Activated CD4-positive, alpha-beta T cell treated with anti-CD3 and anti-CD28 coated beads, Interleukin-2, amount 10 ng/mL, durations not matched to agents 7 days and 5 days (primary cell): Measurements from ENCODE around the gene BOD1. TPM values are rescaled to one million over a fixed set of nuclear protein-coding genes. Genes with fewer than 3 reads are reported as not detected.

ENCODE experiments used
- CTCF ChIA-PET: fragments of 350-600 bp; sonication (Branson Sonifier 250); formaldehyde crosslinking; loops from one replicate; lab custom pipeline; 2021; ENCODE audit warnings: antibody characterized with exemption; lab: Charles Lee
- POLR2A ChIA-PET: fragments of 350-600 bp; sonication (Branson Sonifier 250); formaldehyde crosslinking; loops from one replicate; lab custom pipeline; 2021; ENCODE audit warnings: antibody characterized with exemption; lab: Charles Lee
- DNase-seq: peaks from one replicate; pipeline ENCODE4 v3.0.0-alpha.2; 2020
- H3K27ac Mint-ChIP-seq: one replicate; pipeline ENCODE4 v1.8.0; 2021; ENCODE audit warnings: mild to moderate bottlenecking, moderate library complexity, mixed read lengths
- H3K27me3 Mint-ChIP-seq: one replicate; pipeline ENCODE4 v1.8.0; 2021; ENCODE audit warnings: mixed read lengths
- H3K36me3 Mint-ChIP-seq: one replicate; pipeline ENCODE4 v1.8.0; 2021; ENCODE audit warnings: low read depth, mixed read lengths
- H3K4me1 Mint-ChIP-seq: one replicate; pipeline ENCODE4 v1.8.0; 2021; ENCODE audit warnings: mixed read lengths
- H3K4me3 Mint-ChIP-seq: one replicate; pipeline ENCODE4 v1.8.0; 2021; ENCODE audit warnings: mild to moderate bottlenecking, moderate library complexity, mixed read lengths
- H3K9me3 Mint-ChIP-seq: one replicate; pipeline ENCODE4 v1.8.0; 2021; ENCODE audit warnings: mixed read lengths
- total RNA-seq, 2 experiments: library from RNA; stranded (reverse); gene quantifications; one replicate each; pipeline ENCODE4 v1.2.3, GENCODE V29; 2021

BOD1 gene
- total RNA-seq, 2 experiments from 2014 or later: 17.7 to 22.6 TPM

DNA sequence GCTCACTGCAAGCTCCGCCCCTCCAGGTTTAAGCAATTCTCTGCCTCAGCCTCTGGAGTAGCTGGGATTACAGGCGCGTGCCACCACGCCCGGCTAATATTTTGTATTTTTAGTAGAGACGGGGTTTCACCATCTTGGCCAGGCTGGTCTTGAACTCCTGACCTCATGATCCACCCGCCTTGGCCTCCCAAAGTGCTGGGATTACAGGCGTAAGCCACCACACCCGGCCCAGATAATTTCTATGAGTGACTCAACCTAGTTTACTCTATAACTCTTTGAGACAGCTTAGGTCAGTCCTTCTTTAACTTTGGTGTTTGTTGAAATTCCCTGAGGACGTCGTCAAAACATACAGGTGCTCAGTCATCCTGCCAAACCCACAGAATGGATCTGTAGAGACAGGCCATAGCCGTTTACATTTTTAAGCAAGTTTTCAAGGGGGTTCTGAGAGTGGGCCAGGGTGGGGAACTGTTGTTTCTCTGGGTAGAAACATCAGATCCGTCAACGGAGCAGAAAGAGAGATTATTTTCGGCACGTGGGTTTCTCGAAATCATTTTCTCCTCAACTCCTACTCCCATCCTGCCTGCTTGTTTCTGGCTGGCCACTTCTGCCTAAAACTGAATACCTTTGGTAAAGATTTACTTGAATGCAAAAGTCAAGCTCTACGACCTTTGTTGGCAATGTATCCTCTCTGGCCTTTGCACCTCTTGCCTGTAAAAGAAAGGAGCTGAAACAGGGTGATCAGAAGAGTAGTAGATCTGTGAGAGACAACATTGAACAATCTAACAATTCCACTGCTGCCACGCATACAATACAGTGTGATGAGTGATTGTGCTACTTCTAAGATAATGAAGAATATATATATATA, 6.0 kb upstream of the BOD1 start:
- no peak overlapping the region for H3K4me3 Mint-ChIP-seq
- ChIA-PET CTCF (interaction anchor here (1.5 kb wide), 1 partner anchor 351 kb away, joined by 3 read pairs; no protein-coding TSS in a partner anchor), POLR2A (no interaction called here)
- no peak overlapping the region for H3K27ac Mint-ChIP-seq
- H3K9me3 Mint-ChIP-seq: no peaks in the 10 kb centered on the region
- no peaks in the 10 kb centered on the region for H3K36me3 Mint-ChIP-seq
- no peak for DNase-seq
- H3K4me1 Mint-ChIP-seq: peaks cover 2% of the 10 kb centered on the region
- H3K27me3 Mint-ChIP-seq: no peaks in the 10 kb centered on the region

DNA sequence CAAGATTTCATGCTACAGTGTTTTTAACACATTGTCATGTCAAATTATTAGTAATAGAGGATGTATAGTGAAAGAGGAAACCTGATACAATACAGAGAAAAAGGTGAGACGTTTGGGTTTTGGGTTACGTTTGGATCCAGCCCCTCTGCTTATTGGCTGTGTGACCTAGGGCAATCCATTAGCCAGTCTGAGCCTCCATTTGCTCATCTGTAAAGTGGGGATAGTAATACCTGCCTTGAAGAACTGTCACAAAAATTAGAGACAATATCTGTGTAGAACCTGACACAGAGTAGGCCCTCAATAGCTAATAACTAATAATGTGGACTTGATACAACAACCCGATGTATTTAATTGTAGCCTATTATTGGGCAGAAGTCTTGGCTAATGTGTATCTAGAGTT, 4.3 kb upstream of the BOD1 start:
- H3K27me3 Mint-ChIP-seq: no peaks in the 10 kb centered on the region
- no peak for DNase-seq
- POLR2A ChIA-PET: no interaction called here
- CTCF ChIA-PET: no interaction called here
- no peaks in the 10 kb centered on the region for H3K36me3 Mint-ChIP-seq
- no peak overlapping the region for H3K27ac Mint-ChIP-seq
- no peaks in the 10 kb centered on the region for H3K9me3 Mint-ChIP-seq
- peaks cover 11% of the 10 kb centered on the region for H3K4me1 Mint-ChIP-seq
- H3K4me3 Mint-ChIP-seq: no peak overlapping the region

DNA sequence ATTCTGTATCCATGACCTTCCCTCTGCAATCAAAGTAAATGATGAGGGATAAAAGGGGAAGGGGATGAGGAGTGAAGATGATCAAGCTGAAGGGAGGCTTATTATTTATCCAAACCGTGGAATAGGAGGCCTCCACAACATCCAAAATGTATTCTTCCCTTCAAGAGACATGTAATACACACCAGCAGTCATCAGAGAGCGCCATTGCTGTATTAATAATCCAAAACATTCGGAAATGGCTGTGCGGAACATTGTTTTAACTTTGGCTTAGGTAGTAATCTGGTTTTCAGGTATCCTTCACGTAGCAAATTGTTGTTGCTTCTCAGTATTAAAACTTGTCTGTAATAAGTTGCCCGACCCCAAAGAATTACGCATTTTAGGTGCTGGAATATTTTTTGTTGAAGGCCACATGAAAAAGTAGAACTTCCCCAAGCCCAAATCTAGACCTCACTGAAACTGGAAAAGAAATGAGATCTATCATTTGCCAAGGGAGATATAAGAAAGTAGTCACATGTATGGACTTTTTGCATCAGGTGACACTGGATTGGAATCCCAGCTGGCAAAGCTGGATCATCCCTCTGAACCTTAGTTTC, 2.6 kb upstream of the BOD1 start:
- Mint-ChIP-seq H3K27me3 (no peaks in the 10 kb centered on the region), H3K4me1 (peaks cover 29% of the 10 kb centered on the region), H3K36me3 (peaks cover 4% of the 10 kb centered on the region), H3K4me3 (no peak overlapping the region), H3K9me3 (no peaks in the 10 kb centered on the region), H3K27ac (no peak overlapping the region)
- ChIA-PET POLR2A (no interaction called here), CTCF (interaction anchor here (2.5 kb wide), 1 partner anchor 355 kb away, joined by 8 read pairs; no protein-coding TSS in a partner anchor)
- DNase-seq: peak; percentile 59

DNA sequence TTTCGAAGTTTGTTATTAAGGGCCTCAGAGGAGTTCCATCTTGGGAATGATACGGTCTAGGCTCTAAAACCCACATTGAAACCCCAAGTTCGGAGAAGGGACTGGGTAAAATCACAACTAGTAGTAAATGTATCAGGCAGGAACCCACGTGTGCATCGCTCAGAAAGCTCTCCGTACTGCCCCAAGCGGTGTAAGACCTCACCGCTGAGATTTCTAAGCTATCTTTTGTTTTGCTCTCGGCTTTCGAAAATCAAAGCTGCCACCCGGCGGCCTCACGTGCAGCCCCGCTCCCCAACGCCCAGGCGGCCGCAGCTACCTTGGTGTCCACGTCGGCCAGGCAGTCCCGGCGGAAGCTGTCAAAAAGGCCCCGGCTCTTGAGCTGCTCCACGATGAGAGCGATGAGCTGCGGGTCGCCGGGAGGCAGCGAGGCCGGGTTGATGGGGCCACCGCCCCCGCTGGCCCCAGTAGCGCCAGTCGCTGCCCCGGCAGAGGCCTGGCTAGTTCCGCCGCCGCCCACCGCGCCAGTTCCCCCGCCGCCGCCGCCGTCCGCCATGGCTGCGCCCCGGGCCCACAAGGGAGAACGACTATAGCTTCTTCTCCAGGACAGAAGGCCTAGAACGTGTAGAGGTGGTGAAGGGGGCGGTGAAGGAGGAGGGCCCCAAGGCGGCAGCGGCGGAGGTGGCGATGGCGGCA, 420 bp downstream of the BOD1 start:
- H3K27me3 Mint-ChIP-seq: no peaks in the 10 kb centered on the region
- DNase-seq: peak; percentile 77
- H3K4me1 Mint-ChIP-seq: peaks cover 42% of the 10 kb centered on the region
- no peaks in the 10 kb centered on the region for H3K9me3 Mint-ChIP-seq
- peaks cover 17% of the 10 kb centered on the region for H3K36me3 Mint-ChIP-seq
- CTCF ChIA-PET: interaction anchor here (0.6 to 2.1 kb wide), 29 partner anchors 8 to 695 kb away, joined by 3 to 8 read pairs (median 4); no protein-coding TSS in a partner anchor
- POLR2A ChIA-PET: interaction anchor here (0.6 to 0.7 kb wide), 2 partner anchors 114 to 289 kb away, joined by 3 to 4 read pairs; no protein-coding TSS in a partner anchor
- peak overlapping the region; percentile 91 for H3K4me3 Mint-ChIP-seq
- peak overlapping the region; percentile 96 for H3K27ac Mint-ChIP-seq

DNA sequence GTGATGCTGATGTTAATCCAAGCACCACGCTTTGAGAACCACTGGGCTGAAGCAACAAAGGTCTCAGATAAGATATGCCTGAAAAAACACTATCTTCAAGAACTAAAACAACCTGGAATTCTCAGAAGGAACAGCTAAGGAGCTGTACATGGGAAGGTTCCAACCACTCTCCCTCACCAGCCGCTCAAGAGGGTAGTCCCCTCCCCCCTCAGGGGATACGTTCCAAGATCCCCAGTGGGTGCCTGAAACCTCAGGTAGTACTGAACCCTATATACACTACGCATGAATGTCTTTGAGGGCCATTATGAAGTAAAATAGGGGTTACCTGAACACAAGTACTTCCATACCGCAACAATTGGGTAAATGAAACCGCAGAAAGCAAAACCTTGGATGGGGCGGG, 1.9 kb downstream of the BOD1 start:
- ChIA-PET POLR2A (no interaction called here), CTCF (interaction anchor here (1.4 to 2.1 kb wide), 3 partner anchors 14 to 329 kb away, joined by 4 to 7 read pairs (median 4); no protein-coding TSS in a partner anchor)
- Mint-ChIP-seq H3K27me3 (no peaks in the 10 kb centered on the region), H3K27ac (no peak overlapping the region), H3K36me3 (peaks cover 26% of the 10 kb centered on the region), H3K9me3 (no peaks in the 10 kb centered on the region), H3K4me1 (peaks cover 42% of the 10 kb centered on the region), H3K4me3 (peak overlapping the region; percentile 91)
- DNase-seq: no peak

DNA sequence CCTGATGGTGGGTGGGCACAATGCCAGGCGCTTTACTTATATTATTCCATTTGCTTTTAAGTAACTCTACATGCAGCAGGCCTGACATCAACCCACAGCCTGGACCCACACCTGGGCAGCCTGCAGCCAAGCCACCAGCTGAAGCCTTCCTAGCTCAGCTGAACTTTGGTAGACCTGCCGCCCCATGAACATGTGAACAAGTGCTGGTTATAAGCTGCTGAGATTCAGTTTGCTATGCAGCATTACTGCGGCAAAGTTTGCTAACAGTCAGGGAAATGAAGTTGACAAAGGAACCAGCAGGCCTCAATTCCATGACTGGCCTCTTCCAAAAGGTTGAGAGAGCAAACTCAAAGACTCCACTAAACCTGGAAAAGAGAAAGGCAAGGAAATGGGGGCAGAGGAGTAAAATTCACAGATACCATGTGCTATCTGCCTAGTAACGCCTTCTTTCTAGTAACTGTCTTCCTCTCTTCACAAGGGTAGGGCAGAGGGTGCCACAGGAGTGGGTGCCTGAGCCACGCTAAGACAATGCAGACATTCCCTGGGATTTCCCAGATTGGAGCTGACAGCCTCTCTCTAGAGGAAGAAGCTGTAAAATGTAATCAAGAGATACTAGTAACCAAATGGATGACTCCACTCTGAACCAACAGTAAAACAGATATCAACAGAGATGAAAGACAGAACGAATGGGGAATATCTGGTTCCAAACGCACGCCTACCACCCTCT, 2.9 kb downstream of the BOD1 start:
- no peak overlapping the region for H3K4me3 Mint-ChIP-seq
- POLR2A ChIA-PET: no interaction called here
- peaks cover 42% of the 10 kb centered on the region for H3K4me1 Mint-ChIP-seq

DNA sequence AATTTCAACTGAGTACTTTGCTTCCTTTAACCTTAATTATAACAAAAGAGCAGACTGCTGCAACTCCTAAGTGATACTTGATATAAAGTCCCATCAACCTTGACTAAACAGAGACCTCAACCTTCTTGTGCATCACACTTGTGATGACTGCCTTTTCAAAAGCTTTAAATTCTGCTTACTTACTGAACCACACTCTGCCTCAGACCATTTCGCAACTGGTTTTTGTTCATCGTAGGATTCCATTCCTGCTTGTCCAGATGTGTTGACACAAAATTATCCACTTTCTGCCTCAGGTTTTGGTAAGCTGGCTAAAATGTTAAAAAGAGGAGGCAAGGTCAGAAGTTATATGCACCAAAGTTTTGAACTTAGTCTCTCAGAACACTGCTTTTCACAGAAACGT, 3.5 kb downstream of the BOD1 start:
- no peak overlapping the region for H3K27ac Mint-ChIP-seq
- peaks cover 42% of the 10 kb centered on the region for H3K4me1 Mint-ChIP-seq
- peaks cover 37% of the 10 kb centered on the region for H3K36me3 Mint-ChIP-seq
- no peaks in the 10 kb centered on the region for H3K9me3 Mint-ChIP-seq
- H3K27me3 Mint-ChIP-seq: no peaks in the 10 kb centered on the region
- DNase-seq: no peak
- no peak overlapping the region for H3K4me3 Mint-ChIP-seq
- CTCF ChIA-PET: no interaction called here
- POLR2A ChIA-PET: no interaction called here

More for the DNA sequence above, 2.9 kb downstream of the BOD1 start:
- CTCF ChIA-PET: no interaction called here
- H3K27ac Mint-ChIP-seq: no peak overlapping the region
- no peaks in the 10 kb centered on the region for H3K9me3 Mint-ChIP-seq
- peaks cover 32% of the 10 kb centered on the region for H3K36me3 Mint-ChIP-seq
- no peak for DNase-seq
- H3K27me3 Mint-ChIP-seq: no peaks in the 10 kb centered on the region

DNA sequence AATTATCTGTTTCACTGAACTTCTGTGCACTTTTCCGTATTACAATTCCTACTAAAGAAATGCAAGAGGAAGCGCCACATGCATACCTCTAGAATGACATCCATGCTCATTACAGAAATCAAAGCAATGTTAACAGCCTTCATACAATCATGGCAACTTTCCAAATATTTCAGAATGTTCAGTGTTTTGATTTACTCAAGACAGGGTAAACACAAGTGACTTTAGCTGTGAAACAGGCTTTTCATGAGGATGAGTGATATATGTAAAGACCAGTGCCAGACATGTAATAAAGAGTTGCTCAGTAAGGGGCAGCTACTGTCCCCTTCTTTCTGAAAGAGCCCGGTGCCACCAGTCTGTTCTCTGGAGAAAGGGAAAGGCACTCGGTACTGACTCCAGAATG, 4.7 kb downstream of the BOD1 start:
- Mint-ChIP-seq H3K4me1 (peaks cover 33% of the 10 kb centered on the region), H3K4me3 (no peak overlapping the region), H3K27me3 (no peaks in the 10 kb centered on the region), H3K36me3 (peaks cover 44% of the 10 kb centered on the region), H3K9me3 (no peaks in the 10 kb centered on the region), H3K27ac (no peak overlapping the region)
- no peak for DNase-seq
- POLR2A ChIA-PET: no interaction called here
- CTCF ChIA-PET: interaction anchor here (0.7 kb wide), 1 partner anchor 249 kb away, joined by 3 read pairs; no protein-coding TSS in a partner anchor

DNA sequence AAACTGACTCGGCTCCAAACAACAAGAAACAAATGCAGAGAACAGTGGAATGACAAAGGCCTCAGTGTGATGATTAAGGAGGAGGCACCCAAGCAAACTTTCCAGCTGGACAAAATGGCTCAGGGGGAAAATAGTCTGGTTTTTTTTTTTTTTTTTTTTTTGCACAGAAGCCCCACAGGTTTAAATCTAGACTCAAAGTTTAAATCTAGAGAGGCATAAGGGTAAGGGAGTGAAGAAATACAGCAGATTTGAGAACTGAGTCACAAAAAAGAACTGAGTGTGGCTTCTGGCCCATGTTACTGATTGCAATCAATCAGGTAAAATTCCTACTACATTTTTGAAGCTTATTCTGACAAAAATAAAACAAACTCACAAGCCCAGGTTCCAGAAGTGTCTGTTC, 12.3 kb downstream of the BOD1 start:
- DNase-seq: no peak
- POLR2A ChIA-PET: no interaction called here
- Mint-ChIP-seq H3K27me3 (no peaks in the 10 kb centered on the region), H3K4me1 (no peaks in the 10 kb centered on the region), H3K36me3 (peaks cover 26% of the 10 kb centered on the region), H3K4me3 (no peak overlapping the region), H3K27ac (no peak overlapping the region), H3K9me3 (no peaks in the 10 kb centered on the region)
- CTCF ChIA-PET: interaction anchor here (0.6 to 1.5 kb wide), 2 partner anchors 8 to 70 kb away, joined by 3 read pairs; no protein-coding TSS in a partner anchor

DNA sequence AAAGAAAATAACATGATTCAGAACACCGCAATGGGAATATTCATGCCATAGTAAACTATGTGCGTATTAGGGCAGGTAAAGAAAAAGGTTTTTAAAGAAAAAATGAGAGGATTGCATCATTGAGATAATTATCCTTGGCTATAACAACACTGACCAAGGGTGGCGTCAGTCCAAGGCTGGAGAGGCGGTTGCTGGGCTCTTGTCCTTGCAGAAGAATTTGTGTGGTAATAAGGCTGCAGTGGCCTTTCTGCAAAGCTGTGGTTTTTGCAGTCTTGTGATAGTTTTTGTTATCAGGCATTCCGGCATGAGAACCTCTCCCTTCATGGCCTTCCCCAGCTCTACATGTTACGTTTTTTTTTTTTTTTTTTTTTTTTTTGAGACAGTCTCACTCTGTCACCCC, 14.0 kb downstream of the BOD1 start:
- POLR2A ChIA-PET: no interaction called here
- peaks cover 14% of the 10 kb centered on the region for H3K36me3 Mint-ChIP-seq
- CTCF ChIA-PET: interaction anchor here (0.6 to 1.2 kb wide), 2 partner anchors 13 to 248 kb away, joined by 3 read pairs; no protein-coding TSS in a partner anchor

DNA sequence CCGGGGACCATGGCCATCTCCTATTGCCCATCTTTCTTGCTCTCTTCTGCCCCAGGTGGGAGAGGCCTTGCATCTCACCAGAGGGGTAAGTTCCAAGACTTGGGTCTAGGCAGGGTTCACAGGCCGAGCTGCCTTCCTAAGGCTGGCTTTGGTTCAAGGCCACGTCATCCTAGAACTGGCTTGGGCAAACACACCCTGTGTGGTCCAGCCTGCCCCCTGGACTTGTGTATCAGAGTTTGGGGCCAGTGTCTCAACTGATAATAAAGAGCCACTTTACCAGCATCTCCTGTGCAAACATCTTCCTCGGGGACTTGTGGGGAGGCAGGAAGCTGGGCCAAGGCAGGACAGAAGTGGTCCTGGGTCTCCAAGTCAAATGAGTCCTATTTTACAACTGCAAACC, 17.8 kb downstream of the BOD1 start:
- Mint-ChIP-seq H3K4me1 (no peaks in the 10 kb centered on the region), H3K9me3 (peaks cover 14% of the 10 kb centered on the region), H3K27ac (no peak overlapping the region), H3K36me3 (peaks cover 4% of the 10 kb centered on the region), H3K27me3 (no peaks in the 10 kb centered on the region), H3K4me3 (no peak overlapping the region)
- CTCF ChIA-PET: interaction anchor here (1.1 kb wide), 1 partner anchor 17 kb away, joined by 3 read pairs; no protein-coding TSS in a partner anchor
- POLR2A ChIA-PET: no interaction called here
- DNase-seq: no peak

More for the DNA sequence above, 14.0 kb downstream of the BOD1 start:
- H3K27me3 Mint-ChIP-seq: no peaks in the 10 kb centered on the region
- no peak for DNase-seq
- no peak overlapping the region for H3K4me3 Mint-ChIP-seq
- no peaks in the 10 kb centered on the region for H3K9me3 Mint-ChIP-seq
- H3K4me1 Mint-ChIP-seq: no peaks in the 10 kb centered on the region
- no peak overlapping the region for H3K27ac Mint-ChIP-seq

DNA sequence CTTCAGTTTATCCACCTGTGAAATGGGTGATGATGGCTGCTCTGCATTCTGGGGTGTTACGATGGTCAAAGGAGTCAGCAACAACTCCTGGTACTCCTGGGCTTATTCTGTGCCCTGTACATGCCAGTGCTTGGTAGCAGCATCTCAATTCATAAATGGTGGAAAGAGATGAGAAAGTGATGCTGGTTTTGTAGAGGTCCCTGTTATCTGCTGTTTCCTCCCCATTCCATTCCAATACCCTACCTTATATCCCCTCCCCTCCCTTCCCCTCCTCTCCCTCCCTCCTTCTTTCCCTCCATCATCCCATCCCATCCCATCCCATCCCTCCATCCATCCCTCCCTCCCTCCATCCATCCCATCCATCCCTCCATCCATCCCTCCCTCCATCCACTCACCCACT, 19.1 kb downstream of the BOD1 start:
- ChIA-PET CTCF (no interaction called here), POLR2A (no interaction called here)
- H3K27me3 Mint-ChIP-seq: no peaks in the 10 kb centered on the region

More for the DNA sequence above, 19.1 kb downstream of the BOD1 start:
- H3K27ac Mint-ChIP-seq: no peak overlapping the region
- no peaks in the 10 kb centered on the region for H3K4me1 Mint-ChIP-seq
- peaks cover 26% of the 10 kb centered on the region for H3K9me3 Mint-ChIP-seq
- DNase-seq: no peak
- peaks cover 4% of the 10 kb centered on the region for H3K36me3 Mint-ChIP-seq
- H3K4me3 Mint-ChIP-seq: no peak overlapping the region
